ENCODE measurements around the gene SYNPO.

SYNPO gene

DNA sequence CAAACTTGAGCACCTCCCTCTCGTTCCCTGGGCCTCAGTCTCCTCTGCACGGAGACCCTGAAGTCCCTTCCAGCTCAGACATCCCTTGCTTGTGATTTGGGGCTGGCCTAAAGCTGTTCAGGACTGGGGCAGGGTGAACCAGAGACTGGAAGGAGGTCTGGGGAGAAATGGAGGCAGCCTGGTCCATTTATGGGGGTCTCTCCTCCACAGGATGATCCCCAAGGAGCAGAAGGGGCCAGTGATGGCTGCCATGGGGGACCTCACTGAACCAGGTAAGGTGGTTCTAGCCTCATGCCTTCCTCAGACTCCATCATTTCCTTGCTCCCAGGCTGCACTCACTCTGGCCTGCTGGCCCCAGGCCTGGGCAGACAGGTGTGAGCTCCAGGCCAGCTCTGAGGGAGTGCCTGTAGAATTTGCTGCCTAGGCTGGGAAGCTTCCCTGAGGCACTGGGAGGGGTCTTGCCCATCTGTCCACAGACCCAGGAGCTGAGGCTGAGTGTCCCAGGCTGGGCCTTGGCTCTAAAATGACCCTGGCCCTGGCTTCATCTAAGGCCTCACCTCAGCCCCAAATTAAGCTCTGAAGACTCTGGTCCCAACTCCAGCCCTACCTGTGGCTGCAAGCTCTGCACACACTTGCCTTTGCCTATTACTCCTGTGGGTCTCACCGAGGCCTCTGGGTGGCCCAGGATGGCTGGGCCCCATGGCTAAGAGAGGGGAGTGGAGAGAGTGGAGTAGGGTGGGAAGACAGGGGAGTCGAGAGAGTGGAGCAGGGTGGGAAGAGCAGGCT lies 22.5 kb downstream of the SYNPO start:
- TF ChIP-seq, protein P1, sequence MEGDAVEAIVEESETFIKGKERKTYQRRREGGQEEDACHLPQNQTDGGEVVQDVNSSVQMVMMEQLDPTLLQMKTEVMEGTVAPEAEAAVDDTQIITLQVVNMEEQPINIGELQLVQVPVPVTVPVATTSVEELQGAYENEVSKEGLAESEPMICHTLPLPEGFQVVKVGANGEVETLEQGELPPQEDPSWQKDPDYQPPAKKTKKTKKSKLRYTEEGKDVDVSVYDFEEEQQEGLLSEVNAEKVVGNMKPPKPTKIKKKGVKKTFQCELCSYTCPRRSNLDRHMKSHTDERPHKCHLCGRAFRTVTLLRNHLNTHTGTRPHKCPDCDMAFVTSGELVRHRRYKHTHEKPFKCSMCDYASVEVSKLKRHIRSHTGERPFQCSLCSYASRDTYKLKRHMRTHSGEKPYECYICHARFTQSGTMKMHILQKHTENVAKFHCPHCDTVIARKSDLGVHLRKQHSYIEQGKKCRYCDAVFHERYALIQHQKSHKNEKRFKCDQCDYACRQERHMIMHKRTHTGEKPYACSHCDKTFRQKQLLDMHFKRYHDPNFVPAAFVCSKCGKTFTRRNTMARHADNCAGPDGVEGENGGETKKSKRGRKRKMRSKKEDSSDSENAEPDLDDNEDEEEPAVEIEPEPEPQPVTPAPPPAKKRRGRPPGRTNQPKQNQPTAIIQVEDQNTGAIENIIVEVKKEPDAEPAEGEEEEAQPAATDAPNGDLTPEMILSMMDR (IDR thresholded peaks at IDR 0.05; ENCODE audit: low read length, missing control alignments) = no peak
- DNase-seq (ENCODE audit: low read depth) = no peak
- H3K4me3 ChIP-seq (replicated peaks; ENCODE audit: low read depth, low read length) = no peak overlapping the region

- no peak for DNase-seq (ENCODE audit: low read depth)
- TF ChIP-seq, protein P1 (IDR thresholded peaks at IDR 0.05; ENCODE audit: low read length, missing control alignments) = no peak
- H3K4me3 ChIP-seq (replicated peaks; ENCODE audit: low read depth, low read length) = no peak overlapping the region
Measured at GRCh38 chr5:150663936-150664335, 23.5 kb downstream of the SYNPO start.

GRCh38 chr5:150665044-150665443 lies 24.6 kb downstream of the SYNPO start:
- H3K4me3 ChIP-seq (replicated peaks; ENCODE audit: low read depth, low read length) = no peak overlapping the region
- no peak for DNase-seq (ENCODE audit: low read depth)
- TF ChIP-seq, protein P1 (IDR thresholded peaks at IDR 0.05; ENCODE audit: low read length, missing control alignments) = no peak

GRCh38 chr5:150670275-150670947 lies 30.0 kb downstream of the SYNPO start:
- DNase-seq (ENCODE audit: low read depth) = no peak
- TF ChIP-seq, protein P1 (IDR thresholded peaks at IDR 0.05; ENCODE audit: low read length, missing control alignments) = no peak
- H3K4me3 ChIP-seq (replicated peaks; ENCODE audit: low read depth, low read length) = no peak overlapping the region

- no peak overlapping the region for H3K4me3 ChIP-seq (replicated peaks; ENCODE audit: low read depth, low read length)
- DNase-seq (ENCODE audit: low read depth) = no peak
- TF ChIP-seq, protein P1 (IDR thresholded peaks at IDR 0.05; ENCODE audit: low read length, missing control alignments) = no peak
Measured at GRCh38 chr5:150670948-150671310, 30.5 kb downstream of the SYNPO start.

DNA sequence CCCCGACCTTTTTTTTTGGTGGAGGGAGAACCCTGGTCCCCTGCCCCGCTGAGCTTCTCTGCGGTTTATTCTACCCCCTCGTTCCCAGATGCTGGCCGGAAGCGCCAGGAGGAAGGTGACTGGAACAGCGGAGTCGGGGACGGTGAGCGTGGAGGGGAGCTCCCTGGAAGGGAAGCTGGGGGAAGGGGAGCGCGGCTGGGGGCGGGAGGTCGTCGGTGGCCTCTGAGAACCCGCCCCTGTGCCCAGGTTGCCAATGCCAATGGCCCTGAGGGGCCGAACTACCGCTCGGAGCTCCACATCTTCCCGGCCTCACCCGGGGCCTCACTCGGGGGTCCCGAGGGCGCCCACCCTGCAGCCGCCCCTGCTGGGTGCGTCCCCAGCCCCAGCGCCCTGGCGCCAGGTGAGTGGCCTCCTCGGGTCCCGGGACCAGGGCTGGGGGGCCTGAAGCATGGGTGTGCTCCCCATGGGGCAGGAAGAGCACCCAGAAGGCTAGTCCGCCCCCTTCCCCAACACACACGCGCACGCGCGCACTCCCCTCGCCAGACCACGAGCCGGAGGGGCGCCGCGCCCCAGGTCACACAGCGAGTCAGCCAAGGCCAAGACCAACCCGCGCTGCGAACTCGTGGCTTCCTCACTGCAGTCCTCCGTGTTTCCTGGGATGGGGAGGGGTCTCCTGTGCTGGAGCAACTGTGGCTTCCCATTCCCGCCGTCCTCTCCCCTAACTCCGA lies 31.2 kb downstream of the SYNPO start:
- TF ChIP-seq, protein P1 (IDR thresholded peaks at IDR 0.05; ENCODE audit: low read length, missing control alignments) = no peak
- no peak for DNase-seq (ENCODE audit: low read depth)
- peak overlapping the region; percentile 51 for H3K4me3 ChIP-seq (replicated peaks; ENCODE audit: low read depth, low read length)
